ENCODE results near the gene NXPH1. TPM values are rescaled to one million over a fixed set of nuclear protein-coding genes. Genes with fewer than 3 reads are reported as not detected.
"Not testable (repeated sequence)": the region's sequence is repeated elsewhere in the genome, so short reads cannot be mapped to it uniquely, and the experiment has no call there.

The NXPH1 gene
- total RNA-seq, 1 donor from 2014 or later: not detected

DNA sequence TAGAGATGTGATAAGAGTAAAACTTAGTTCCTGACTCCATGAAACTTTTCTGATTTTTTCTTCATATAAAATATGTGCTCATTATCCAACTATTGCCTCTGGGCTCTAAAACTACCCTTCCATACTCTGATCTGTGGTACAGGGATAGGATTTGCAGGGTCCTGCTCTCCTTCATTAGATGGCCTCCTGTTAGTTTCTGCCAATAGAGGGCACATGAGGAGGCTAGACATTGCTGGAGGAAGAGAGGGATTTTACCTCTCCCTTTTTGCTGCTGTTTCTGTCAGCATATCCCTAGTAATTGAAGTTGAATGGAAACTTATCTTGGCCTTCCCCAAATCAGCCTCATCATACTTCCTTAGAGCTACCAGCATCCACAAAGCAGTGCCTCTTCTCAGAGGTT, 269.4 kb downstream of the NXPH1 start:
- DNase-seq (ENCODE audit: low spot score): no peak
- TF ChIP-seq, protein P1, sequence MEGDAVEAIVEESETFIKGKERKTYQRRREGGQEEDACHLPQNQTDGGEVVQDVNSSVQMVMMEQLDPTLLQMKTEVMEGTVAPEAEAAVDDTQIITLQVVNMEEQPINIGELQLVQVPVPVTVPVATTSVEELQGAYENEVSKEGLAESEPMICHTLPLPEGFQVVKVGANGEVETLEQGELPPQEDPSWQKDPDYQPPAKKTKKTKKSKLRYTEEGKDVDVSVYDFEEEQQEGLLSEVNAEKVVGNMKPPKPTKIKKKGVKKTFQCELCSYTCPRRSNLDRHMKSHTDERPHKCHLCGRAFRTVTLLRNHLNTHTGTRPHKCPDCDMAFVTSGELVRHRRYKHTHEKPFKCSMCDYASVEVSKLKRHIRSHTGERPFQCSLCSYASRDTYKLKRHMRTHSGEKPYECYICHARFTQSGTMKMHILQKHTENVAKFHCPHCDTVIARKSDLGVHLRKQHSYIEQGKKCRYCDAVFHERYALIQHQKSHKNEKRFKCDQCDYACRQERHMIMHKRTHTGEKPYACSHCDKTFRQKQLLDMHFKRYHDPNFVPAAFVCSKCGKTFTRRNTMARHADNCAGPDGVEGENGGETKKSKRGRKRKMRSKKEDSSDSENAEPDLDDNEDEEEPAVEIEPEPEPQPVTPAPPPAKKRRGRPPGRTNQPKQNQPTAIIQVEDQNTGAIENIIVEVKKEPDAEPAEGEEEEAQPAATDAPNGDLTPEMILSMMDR (IDR thresholded peaks at IDR 0.05): peak; percentile 23
- peaks cover 3% of the 10 kb centered on the region for H3K9me3 Mint-ChIP-seq (ENCODE audit: low read depth)
- H3K4me1 Mint-ChIP-seq (ENCODE audit: low read depth): no peaks in the 10 kb centered on the region
- no peaks in the 10 kb centered on the region for H3K36me3 Mint-ChIP-seq (ENCODE audit: low read depth)
- H3K4me3 Mint-ChIP-seq (ENCODE audit: unreplicated experiment): no peak overlapping the region
- H3K27me3 Mint-ChIP-seq (ENCODE audit: low read depth): no peaks in the 10 kb centered on the region
- no peak overlapping the region for H3K27ac Mint-ChIP-seq (ENCODE audit: unreplicated experiment)

GRCh38 chr7:8710124-8710523, 276.7 kb downstream of the NXPH1 start:
- no peaks in the 10 kb centered on the region for H3K4me1 Mint-ChIP-seq (ENCODE audit: low read depth)
- H3K9me3 Mint-ChIP-seq (ENCODE audit: low read depth): peaks cover 11% of the 10 kb centered on the region
- H3K36me3 Mint-ChIP-seq (ENCODE audit: low read depth): no peaks in the 10 kb centered on the region
- TF ChIP-seq, protein P1 (IDR thresholded peaks at IDR 0.05): no peak
- H3K4me3 Mint-ChIP-seq (ENCODE audit: unreplicated experiment): no peak overlapping the region
- no peak overlapping the region for H3K27ac Mint-ChIP-seq (ENCODE audit: unreplicated experiment)
- no peak for DNase-seq (ENCODE audit: low spot score)
- no peaks in the 10 kb centered on the region for H3K27me3 Mint-ChIP-seq (ENCODE audit: low read depth)

GRCh38 chr7:8714791-8715190, 281.4 kb downstream of the NXPH1 start:
- no peaks in the 10 kb centered on the region for H3K36me3 Mint-ChIP-seq (ENCODE audit: low read depth)
- TF ChIP-seq, protein P1 (IDR thresholded peaks at IDR 0.05): no peak
- no peaks in the 10 kb centered on the region for H3K4me1 Mint-ChIP-seq (ENCODE audit: low read depth)

GRCh38 chr7:8719102-8719501, 285.7 kb downstream of the NXPH1 start:
- Mint-ChIP-seq H3K4me3 (ENCODE audit: unreplicated experiment) (no peak overlapping the region), H3K9me3 (ENCODE audit: low read depth) (no peaks in the 10 kb centered on the region), H3K36me3 (ENCODE audit: low read depth) (no peaks in the 10 kb centered on the region), H3K27ac (ENCODE audit: unreplicated experiment) (no peak overlapping the region), H3K27me3 (ENCODE audit: low read depth) (peaks cover 2% of the 10 kb centered on the region), H3K4me1 (ENCODE audit: low read depth) (no peaks in the 10 kb centered on the region)
- no peak for DNase-seq (ENCODE audit: low spot score)
- TF ChIP-seq, protein P1 (IDR thresholded peaks at IDR 0.05): no peak

More at GRCh38 chr7:8714791-8715190, 281.4 kb downstream of the NXPH1 start:
- no peak for DNase-seq (ENCODE audit: low spot score)
- no peak overlapping the region for H3K4me3 Mint-ChIP-seq (ENCODE audit: unreplicated experiment)
- H3K9me3 Mint-ChIP-seq (ENCODE audit: low read depth): peaks cover 8% of the 10 kb centered on the region
- H3K27me3 Mint-ChIP-seq (ENCODE audit: low read depth): peaks cover 2% of the 10 kb centered on the region
- no peak overlapping the region for H3K27ac Mint-ChIP-seq (ENCODE audit: unreplicated experiment)

- no peak overlapping the region for H3K4me3 Mint-ChIP-seq (ENCODE audit: unreplicated experiment)
- H3K9me3 Mint-ChIP-seq (ENCODE audit: low read depth): no peaks in the 10 kb centered on the region
- H3K27ac Mint-ChIP-seq (ENCODE audit: unreplicated experiment): no peak overlapping the region
- TF ChIP-seq, protein P1 (IDR thresholded peaks at IDR 0.05): peak; percentile 79
- H3K4me1 Mint-ChIP-seq (ENCODE audit: low read depth): no peaks in the 10 kb centered on the region
- no peaks in the 10 kb centered on the region for H3K36me3 Mint-ChIP-seq (ENCODE audit: low read depth)
- no peak for DNase-seq (ENCODE audit: low spot score)
- H3K27me3 Mint-ChIP-seq (ENCODE audit: low read depth): no peaks in the 10 kb centered on the region
Observed at GRCh38 chr7:8724080-8724718, 290.8 kb downstream of the NXPH1 start.

DNA sequence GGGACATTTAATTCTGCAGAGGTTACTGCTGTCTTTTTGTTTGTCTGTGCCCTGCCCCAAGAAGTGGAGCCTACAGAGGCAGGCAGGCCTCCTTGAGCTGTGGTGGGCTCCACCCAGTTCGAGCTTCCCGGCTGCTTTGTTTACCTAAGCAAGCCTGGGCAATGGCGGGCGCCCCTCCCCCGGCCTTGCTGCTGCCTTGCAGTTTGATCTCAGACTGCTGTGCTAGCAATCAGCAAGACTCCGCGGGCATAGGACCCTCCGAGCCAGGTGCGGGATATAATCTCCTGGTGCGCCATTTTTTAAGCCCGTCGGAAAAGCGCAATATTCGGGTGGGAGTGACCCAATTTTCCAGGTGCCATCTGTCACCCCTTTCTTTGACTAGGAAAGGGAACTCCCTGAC, 298.3 kb downstream of the NXPH1 start:
- not testable (repeated sequence) for H3K4me3 Mint-ChIP-seq (ENCODE audit: unreplicated experiment)

More for the DNA sequence above, 298.3 kb downstream of the NXPH1 start:
- not testable (repeated sequence) for H3K4me1 Mint-ChIP-seq (ENCODE audit: low read depth); H3K27me3 Mint-ChIP-seq (ENCODE audit: low read depth); H3K27ac Mint-ChIP-seq (ENCODE audit: unreplicated experiment); H3K36me3 Mint-ChIP-seq (ENCODE audit: low read depth); DNase-seq (ENCODE audit: low spot score)
- peaks cover 25% of the 10 kb centered on the region for H3K9me3 Mint-ChIP-seq (ENCODE audit: low read depth)

Data from chondrocyte (in vitro differentiated cells).